Measurements from ENCODE around the gene GALNT17.
"Not testable (repeated sequence)": the region's sequence is repeated elsewhere in the genome, so short reads cannot be mapped to it uniquely, and the experiment has no call there.

The GALNT17 gene

GRCh38 chr7:71696511-71696910 is 564.6 kb downstream of the GALNT17 start:
- DNase-seq (ENCODE audit: low read depth) = no peak

- DNase-seq (ENCODE audit: low read depth) = no peak
Measured at GRCh38 chr7:71697400-71697799, 565.5 kb downstream of the GALNT17 start.

DNA sequence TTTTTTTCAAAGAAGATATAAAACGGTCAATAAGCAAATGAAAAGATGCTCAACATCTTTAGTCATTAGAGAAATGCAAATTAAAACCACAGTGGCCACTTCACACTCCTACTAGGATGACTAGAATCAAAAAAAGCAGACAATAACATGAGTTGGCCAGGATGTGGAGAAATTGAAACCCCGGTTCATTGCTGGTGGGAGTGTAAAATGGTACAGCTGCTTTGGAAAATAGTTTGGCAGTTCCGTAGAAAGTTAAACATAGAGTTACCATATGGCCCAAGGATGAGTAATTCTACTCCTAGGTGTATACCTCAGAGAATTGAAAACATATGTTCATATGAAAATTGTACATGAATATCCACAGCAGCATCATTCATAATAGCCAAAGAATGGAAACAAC is 573.3 kb downstream of the GALNT17 start:
- DNase-seq (ENCODE audit: low read depth) = no peak

DNA sequence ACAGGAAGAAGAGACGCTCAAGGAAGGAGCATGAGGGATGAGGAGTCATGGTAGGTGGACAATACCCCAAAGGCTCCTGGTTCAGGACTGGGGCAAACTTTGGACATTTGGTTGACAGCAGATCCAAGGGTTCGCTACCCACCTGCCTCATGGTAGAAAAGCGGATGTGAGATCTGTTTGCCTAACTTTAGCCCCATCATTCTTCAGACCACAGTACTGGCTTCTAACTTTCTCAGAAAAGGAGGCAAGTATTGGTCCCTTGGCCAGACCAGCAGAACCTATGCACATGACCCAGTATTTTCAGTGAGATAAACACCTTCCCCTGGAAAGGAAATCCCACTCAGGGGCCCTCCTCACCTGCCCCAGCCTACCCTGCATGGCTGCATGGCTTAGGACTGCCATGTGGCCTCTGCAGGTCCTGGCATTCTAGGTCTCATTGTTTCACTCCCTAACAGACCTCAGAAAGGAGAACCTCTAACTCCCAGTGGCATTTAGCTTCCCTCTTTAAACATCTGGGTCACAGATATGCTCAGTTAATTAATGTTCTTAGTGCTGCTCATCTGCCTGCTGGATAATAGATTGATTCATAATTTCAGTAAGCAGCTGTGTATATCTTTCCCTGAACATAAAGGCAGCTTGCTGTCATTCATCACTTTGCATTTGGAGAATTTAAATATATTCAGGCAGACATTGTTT is 574.1 kb downstream of the GALNT17 start:
- no peak for DNase-seq (ENCODE audit: low read depth)

- no peak for DNase-seq (ENCODE audit: low read depth)
Measured at GRCh38 chr7:71706597-71706975, 574.6 kb downstream of the GALNT17 start.

- DNase-seq (ENCODE audit: low read depth) = no peak
Measured at GRCh38 chr7:71707041-71707440, 575.1 kb downstream of the GALNT17 start.

DNA sequence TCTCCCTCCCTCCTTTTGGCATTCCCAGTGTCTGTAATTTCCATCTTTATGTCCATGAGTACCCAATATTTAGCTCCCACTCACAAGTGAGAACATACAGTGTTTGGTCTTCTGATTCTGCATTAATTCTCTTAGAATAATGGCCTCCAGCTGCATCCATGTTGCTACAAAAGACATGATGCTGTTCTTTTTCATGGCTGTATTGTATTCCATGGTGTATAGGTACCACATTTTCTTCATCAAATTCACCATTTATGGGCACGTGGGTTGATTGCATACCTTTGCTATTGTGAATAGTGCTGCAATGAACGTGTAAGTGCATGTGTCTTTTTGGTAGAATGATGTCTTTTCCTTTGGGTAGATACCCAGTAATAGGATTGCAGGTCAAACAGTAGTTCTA is 576.8 kb downstream of the GALNT17 start:
- no peak for DNase-seq (ENCODE audit: low read depth)

GRCh38 chr7:71710442-71710841 is 578.5 kb downstream of the GALNT17 start:
- no peak for DNase-seq (ENCODE audit: low read depth)

DNA sequence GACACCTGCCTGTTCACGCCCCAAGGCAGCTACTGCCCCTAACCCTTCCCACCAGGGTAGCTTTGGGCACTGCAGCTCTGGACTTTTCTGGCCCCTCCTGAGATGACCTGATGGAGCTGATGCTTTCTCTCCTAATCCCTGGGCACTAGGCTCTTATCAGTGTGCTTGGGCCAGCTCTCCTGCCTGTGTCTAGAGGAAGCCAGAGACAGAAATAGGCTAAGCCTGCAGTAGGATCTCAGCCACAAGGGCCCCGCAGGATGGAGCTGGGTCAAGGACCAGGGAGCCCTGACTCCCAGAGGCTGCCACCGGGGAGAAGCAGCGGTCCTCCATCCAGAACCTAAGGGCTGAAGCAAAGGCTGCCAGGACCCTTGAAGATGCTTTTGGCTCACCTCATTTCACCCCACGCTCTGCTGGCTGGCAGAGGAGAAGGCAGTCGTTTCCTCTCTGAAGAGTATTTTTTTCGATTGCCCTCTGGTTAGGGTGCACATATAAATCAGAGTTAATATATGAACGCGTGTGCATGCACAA is 580.8 kb downstream of the GALNT17 start:
- no peak for DNase-seq (ENCODE audit: low read depth)

DNA sequence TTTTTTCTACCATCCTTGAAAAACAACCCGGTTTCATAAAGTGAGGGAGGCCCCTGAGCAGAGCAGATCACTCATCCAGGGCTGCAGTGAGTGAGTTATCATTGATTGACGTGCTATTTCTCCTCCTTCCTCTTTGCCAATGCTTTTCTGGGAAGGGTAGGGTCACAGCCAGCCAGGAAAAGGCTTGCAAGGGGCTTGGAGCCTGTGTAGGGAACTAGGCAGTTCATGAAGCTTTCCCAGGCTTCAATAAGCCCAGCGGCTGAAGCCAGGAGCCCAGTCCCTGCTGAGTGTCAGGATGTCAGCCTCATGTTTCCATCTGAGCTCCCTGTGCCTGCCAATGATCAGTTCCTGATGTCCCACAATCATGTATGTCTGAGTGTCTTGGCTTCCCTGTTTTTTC is 584.7 kb downstream of the GALNT17 start:
- no peak for DNase-seq (ENCODE audit: low read depth)

DNA sequence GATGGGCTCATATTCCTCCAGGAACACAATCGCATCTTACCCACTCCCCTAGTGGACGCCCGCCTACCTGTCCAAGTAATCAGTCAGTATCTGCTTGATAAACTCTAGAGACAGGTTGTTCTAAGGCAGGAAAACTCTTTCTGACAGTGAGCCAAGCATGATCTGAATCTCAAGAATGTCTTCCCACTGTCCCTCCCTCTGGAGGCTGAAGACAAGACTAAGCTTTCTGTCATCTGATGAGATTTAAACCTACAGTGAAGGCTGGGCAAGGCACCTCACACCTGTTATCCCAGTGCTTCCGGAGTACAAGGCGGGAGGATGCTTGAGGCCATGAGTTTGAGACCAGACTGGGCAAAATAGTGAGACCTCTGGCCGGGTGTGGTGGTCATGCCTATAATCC is 586.6 kb downstream of the GALNT17 start:
- DNase-seq (ENCODE audit: low read depth) = no peak

- no peak for DNase-seq (ENCODE audit: low read depth)
Measured at GRCh38 chr7:71721742-71722141, 589.8 kb downstream of the GALNT17 start.

DNA sequence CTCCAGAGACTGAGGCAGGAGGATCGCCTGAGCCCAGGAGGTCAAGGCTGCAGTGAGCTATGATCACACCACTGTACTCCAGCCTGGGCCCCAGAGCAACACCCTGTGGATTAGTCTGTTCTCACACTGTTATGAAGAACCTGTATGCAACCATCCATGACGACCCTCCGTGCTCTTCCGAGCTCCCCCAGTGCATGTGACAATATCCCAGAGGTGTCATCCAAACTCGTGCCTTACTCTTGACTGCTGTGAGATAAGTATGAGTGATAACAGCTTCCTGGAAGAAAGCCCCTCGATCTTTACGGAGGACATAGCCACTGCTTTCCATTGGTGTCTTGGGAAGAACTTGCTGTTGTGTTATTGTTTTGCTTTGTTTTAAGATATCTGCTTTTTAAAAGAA is 591.9 kb downstream of the GALNT17 start:
- no peak for DNase-seq (ENCODE audit: low read depth)

DNA sequence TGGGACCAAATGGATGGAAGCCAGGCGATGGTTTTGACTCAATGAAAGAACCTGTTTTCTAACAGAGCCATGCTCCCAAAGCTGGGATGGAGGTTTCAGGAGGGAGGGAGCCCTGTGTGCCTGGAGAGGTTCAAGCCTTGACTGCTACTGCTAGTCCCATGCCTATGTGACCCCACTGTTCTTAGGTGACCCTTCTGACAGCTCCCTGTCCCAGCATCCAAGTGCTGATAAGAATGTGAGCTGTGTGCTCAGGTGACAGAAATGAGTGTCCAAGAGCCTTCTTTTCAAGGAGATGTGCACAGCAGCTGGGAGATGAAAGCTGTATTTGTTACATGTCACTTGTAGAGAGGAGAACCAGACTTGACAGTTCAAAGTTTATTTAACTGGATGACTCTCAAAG is 595.4 kb downstream of the GALNT17 start:
- no peak for DNase-seq (ENCODE audit: low read depth)

GRCh38 chr7:71731740-71732139 is 599.8 kb downstream of the GALNT17 start:
- no peak for DNase-seq (ENCODE audit: low read depth)

DNA sequence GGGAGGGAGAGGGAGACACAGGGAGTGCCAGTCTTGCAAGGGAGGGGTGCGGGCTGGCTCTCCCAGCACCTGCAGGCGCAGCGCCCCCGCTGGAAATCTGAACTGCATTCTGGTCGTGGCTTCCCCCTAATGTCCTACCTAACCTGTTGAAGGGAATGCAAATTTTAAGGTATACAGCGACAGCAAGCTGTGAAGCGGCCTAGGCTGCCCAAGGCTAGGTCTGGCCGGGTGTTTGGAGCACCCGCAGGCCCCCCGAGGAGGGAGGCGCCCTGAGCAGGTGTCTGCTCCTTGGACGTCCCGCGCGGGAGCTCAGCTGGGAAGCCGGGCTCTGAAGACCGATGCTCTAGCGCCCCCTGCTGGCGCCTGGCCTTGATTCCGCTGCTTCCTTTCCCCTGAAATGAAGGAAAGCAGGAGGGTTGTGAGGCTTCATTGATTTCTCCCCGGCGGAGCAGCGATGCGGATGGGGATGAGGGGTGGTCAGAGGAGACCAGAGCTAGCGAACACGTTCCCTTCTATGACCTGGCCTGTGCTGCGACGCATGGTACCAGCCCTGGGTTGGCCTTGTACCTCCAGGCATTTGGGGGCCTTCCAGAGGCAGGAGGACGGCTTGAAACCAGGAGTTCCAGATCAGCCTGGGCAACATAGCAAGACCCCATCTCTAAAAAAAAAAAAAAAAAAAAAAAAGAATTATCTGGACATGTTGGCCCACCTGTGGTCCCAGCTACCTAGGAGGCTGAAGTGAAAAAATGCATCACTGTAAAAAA is 601.3 kb downstream of the GALNT17 start:
- no peak for DNase-seq (ENCODE audit: low read depth)

GRCh38 chr7:71735961-71736556 is 604.1 kb downstream of the GALNT17 start:
- DNase-seq (ENCODE audit: low read depth) = no peak

GRCh38 chr7:71737931-71738540 is 606.1 kb downstream of the GALNT17 start:
- not testable (repeated sequence) for DNase-seq (ENCODE audit: low read depth)

- no peak for DNase-seq (ENCODE audit: low read depth)
Measured at GRCh38 chr7:71739520-71740173, 607.7 kb downstream of the GALNT17 start.

DNA sequence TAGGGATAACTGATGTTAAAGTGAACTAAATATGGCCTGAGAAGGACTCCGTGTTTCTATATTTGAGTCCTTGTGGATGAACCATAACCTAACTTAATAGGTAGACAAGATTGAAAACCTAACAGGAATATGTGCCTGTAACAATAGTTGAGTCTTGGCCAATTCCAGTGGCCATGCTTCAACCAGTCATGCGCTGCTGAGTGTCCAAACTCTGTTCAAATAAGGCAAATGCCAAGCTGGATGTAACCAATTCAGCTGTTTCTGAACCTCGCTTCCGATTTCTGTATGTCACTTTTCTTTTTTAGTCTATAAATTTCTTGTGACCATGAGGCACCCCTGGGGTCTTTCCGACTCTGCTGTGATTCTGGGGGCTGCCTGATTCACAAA is 608.2 kb downstream of the GALNT17 start:
- DNase-seq (ENCODE audit: low read depth) = no peak

DNA sequence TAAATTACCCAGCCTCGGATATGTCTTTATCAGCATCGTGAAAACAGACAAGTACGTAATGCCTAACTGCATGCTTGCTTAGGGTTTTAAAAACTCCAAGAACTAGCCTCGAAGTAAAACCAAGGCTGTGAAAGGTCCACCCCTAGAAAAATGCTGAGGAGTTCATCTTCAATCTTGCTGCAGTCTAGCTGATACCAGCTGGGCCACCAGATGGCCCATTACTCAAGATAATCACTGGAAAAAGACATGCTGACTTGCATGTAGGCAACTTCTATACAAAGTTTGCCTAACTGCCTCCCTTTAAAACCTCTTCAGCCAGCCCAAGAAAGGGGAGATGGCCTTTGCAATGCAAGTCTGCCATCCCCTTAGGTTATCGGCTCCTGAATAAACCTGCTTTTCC is 614.1 kb downstream of the GALNT17 start:
- no peak for DNase-seq (ENCODE audit: low read depth)

- no peak for DNase-seq (ENCODE audit: low read depth)
Measured at GRCh38 chr7:71750290-71750689, 618.3 kb downstream of the GALNT17 start.
